Activated naive CD4-positive, alpha-beta T cell (primary cell): Measurements from ENCODE around the gene F11.
"Not testable (repeated sequence)": the region's sequence is repeated elsewhere in the genome, so short reads cannot be mapped to it uniquely, and the experiment has no call there.

Source experiments
- DNase-seq, 4 experiments: peaks; one replicate each; lab custom pipeline; 2025; lab: John Stamatoyannopoulos, UW

Gene F11

DNA sequence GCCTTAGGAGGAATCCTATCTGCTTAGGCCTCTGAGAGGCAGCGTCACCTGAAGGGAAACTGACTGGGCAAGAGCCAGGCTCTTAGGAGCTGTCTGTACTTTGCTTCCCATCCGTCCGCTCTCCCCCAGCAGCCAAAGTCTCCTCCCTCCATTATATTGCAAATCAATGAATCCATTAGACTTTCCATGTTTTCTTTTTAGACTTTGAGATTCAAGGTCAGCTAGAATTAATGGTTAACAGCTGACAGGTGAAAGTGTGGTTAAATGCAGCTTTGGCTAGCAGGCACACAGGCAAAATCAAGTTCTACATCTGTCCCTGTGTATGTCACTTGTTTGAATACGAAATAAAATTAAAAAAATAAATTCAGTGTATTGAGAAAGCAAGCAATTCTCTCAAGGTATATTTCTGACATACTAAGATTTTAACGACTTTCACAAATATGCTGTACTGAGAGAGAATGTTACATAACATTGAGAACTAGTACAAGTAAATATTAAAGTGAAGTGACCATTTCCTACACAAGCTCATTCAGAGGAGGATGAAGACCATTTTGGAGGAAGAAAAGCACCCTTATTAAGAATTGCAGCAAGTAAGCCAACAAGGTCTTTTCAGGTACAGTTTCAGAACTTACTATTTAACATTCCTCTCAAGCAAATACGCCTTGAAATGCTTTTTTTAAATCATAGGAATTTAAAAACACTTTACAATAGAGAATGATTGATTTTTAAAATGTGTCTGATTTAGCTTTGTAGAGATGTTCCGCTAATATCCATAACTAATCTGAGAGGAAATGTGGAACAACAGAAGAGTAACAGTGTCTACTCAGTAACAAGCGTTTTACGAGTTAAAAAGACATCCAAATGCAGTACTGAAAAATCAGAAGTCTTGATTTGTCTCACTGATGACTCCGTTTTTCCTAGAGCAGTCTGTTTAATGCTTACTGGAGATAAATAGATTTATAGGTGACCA, at the start of gene F11:
Gene F11 (plus strand): TSS at position 507 of the 970 bp plus-strand sequence. CDS start 948 bp downstream, outside the sequence.
- no peak for DNase-seq

- no peak for DNase-seq
Observed at GRCh38 chr4:186216465-186217024, 49.4 kb upstream of the F11 start.

GRCh38 chr4:186217733-186218293, 48.2 kb upstream of the F11 start:
- DNase-seq = no peak

GRCh38 chr4:186221624-186222023, 44.4 kb upstream of the F11 start:
- no peak for DNase-seq

GRCh38 chr4:186225848-186226247, 40.1 kb upstream of the F11 start:
- DNase-seq = no peak

GRCh38 chr4:186226521-186227189, 39.3 kb upstream of the F11 start:
- DNase-seq = no peak

DNA sequence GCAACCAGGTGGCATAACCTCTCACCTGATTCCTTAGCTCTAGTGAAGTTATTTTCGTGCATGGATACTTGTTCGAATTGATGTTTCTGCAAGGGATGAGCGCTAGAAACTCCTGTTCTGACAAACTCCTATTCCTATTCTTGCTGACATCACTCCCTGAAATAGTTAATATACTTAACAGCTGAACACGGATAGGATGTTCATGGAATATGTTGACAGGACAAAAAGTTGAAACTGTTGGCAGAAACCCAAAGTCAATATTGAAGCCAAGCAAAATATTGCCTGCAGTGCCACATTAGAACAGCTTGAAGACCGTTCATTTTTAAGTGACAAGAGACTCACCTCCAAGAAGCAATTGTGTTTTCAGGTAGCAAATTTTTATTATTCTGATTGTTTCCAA, 38.8 kb upstream of the F11 start, which contains the start of gene KLKB1:
Gene KLKB1 (plus strand): TSS at position 287 of the 400 bp plus-strand sequence. CDS start 689 bp downstream, outside the sequence.
- DNase-seq = no peak

DNA sequence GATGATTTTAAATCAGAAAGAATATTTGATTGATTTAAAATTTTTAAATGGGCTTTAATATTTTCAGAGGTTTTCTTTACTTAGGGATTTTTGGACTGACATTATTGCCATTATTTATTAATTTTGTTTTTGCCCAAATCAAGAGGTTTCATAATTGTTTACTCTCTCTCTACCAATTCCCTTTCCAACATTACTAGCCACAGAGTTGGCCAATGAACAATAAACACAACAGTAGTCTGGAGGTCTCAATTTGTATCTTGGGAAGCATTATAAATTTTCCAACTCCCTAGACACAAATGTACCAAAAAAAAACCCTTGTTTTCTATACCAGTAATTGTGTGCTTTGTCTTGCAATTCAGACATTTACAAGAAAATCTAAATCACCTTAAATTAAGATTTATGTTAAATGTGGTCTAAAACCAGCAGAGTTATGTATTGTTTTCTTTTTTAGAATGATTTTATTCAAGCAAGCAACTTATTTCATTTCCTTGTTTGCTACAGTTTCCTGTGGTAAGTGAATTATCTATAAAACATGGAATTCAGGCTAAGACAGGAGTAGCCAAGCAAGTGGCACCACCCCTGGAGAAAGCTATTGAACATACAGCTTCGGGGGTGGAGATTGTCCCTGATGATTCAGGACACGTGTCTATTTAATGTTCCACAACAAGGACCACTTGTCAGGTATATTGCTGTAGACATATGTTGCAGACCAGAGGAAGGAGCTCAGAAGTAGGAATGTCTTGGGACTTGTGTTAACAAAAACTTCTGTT, 38.1 kb upstream of the F11 start:
- no peak for DNase-seq

- no peak for DNase-seq
Observed at GRCh38 chr4:186228514-186228894, 37.5 kb upstream of the F11 start.

DNA sequence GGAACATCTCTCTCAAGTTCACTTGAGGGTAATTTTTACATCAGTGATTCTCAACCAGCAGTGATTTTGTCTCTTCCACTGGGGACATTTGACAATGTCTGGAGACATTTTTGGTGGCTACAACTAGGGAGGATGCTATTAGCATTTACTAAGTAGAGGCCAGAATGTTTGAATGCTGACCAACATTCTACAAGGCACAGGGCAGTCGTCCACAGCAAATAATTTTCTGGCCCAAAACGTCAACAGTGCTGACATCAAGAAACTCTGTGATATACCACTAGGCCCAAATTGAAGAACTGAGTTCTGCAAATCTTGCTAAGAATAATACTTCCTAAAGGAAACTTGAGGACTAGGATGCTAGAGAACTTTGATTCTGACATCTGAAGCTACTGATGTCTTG, 31.6 kb upstream of the F11 start:
- DNase-seq = no peak

- no peak for DNase-seq
Observed at GRCh38 chr4:186236126-186236525, 29.9 kb upstream of the F11 start.

GRCh38 chr4:186240452-186240847, 25.5 kb upstream of the F11 start:
- no peak for DNase-seq

- DNase-seq = no peak
Observed at GRCh38 chr4:186240848-186241491, 25.0 kb upstream of the F11 start.

DNA sequence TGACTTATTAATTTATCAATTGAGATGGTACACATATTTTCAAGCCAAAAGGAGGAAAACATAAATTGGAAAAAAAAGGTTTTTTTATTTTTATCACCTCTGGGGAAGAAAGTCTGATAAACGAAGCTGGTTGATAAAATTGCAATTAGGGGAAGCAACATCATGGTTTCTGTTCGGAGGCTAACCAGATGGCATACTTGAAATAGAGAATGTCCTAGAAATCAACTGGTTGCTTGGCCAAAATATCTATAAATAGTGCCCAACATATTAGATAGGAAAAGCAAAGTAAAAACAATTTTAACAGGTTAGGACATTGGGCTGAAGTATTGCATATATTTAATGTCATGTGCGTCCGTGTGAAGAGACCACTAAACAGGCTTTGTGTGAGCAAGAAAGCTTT, 24.4 kb upstream of the F11 start:
- DNase-seq = no peak

GRCh38 chr4:186242031-186242430, 24.0 kb upstream of the F11 start:
- DNase-seq = not testable (repeated sequence)

- DNase-seq = no peak
Observed at GRCh38 chr4:186243331-186243730, 22.7 kb upstream of the F11 start.

DNA sequence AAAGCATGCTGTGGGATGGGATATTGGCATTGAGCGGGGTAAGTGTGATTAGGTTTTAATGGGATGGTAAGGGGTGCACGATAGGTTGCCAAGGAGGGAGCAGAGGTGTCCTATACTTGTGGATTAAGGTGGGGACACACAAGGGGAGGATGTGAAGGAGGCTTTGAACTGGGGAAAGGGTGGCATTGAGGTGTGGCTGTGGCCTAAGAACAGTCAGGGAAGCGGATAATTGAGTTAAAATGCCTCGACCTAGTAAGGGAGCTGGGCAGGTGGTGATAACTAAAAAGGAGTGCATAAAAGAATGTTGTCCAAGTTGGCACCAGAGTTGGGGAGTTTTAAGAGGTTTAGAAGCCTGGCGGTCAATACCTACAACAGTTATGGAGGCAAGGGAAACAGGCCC, 21.2 kb upstream of the F11 start:
- DNase-seq = no peak

- DNase-seq = not testable (repeated sequence)
Observed at GRCh38 chr4:186247062-186247752, 18.8 kb upstream of the F11 start.

- no peak for DNase-seq
Observed at GRCh38 chr4:186248643-186249042, 17.3 kb upstream of the F11 start.
